Measurements from ENCODE around the gene CAMK2D. TPM values are rescaled to one million over a fixed set of nuclear protein-coding genes. Genes with fewer than 3 reads are reported as not detected.

The CAMK2D gene
- polyA plus RNA-seq, 3 donors: 10.4 to 30.6 (median 19.6) TPM

GRCh38 chr4:113790478-113790877, 28.9 kb upstream of the CAMK2D start:
- Histone ChIP-seq H3K79me2 (ENCODE audit: insufficient read depth, low read length) (no peaks in the 10 kb centered on the region), H3K9ac (ENCODE audit: insufficient read depth, low read length, poor library complexity, severe bottlenecking) (no peak overlapping the region), H3K27me3 (ENCODE audit: control insufficient read depth in 2 of 2, insufficient read depth in 2 of 2, low read length in 2 of 2) (no peaks in the 10 kb centered on the region), H2AFZ (ENCODE audit: insufficient read depth, low read depth, low read length, poor library complexity, severe bottlenecking) (no peak overlapping the region), H3K36me3 (replicated peaks in 1 of 2; ENCODE audit: control insufficient read depth in 1 of 2, insufficient read depth in 2 of 2, low read length in 2 of 2) (no peaks in the 10 kb centered on the region), H3K9me3 (replicated peaks in 1 of 2; ENCODE audit: control insufficient read depth in 1 of 2, insufficient read depth in 1 of 2, low read length in 2 of 2) (peaks cover 0 to 14% of the 10 kb centered on the region in 2 donors), H3K27ac (ENCODE audit: low read depth in 1 of 2, low read length in 2 of 2) (peak overlapping the region; percentile 32 to 82), H3K4me2 (replicated peaks; ENCODE audit: extremely low read depth, low read length, poor library complexity, severe bottlenecking) (peak overlapping the region; percentile 60), H4K20me1 (ENCODE audit: insufficient read depth, low read length) (no peaks in the 10 kb centered on the region), H3K4me1 (ENCODE audit: control insufficient read depth in 1 of 2, insufficient read depth in 2 of 2, low read length in 2 of 2) (peaks cover 56 to 61% of the 10 kb centered on the region in 2 donors), H3K4me3 (replicated peaks in 1 of 3; ENCODE audit: low read depth in 2 of 3, low read length in 3 of 3) (peak overlapping the region in 1 of 3 experiments; percentile 54)
- TF ChIP-seq CTCF (IDR thresholded peaks at IDR 0.05): no peak
- no peak overlapping the region for H3K4me3 Mint-ChIP-seq
- peak; percentile 77 to 94 (median 91) for DNase-seq
- peaks cover 9 to 13% of the 10 kb centered on the region in 2 donors for H3K36me3 Mint-ChIP-seq
- peaks cover 18% of the 10 kb centered on the region for H3K4me1 Mint-ChIP-seq
- H3K9me3 Mint-ChIP-seq: peaks cover 10 to 27% (median 23%) of the 10 kb centered on the region in 7 donors
- H3K27ac Mint-ChIP-seq: no peak overlapping the region
- intact Hi-C loops (cut with micrococcal nuclease): no loop called here
- no CpG with 5 or more reads among the region's 1 CpG for WGBS (ENCODE audit: insufficient coverage)
- H3K27me3 Mint-ChIP-seq (ENCODE audit: low read depth in 3 of 3): no peaks in the 10 kb centered on the region

GRCh38 chr4:113788888-113789287, 27.4 kb upstream of the CAMK2D start:
- H3K9ac ChIP-seq (ENCODE audit: insufficient read depth, low read length, poor library complexity, severe bottlenecking): no peak overlapping the region
- H3K27ac ChIP-seq (ENCODE audit: low read depth in 1 of 2, low read length in 2 of 2): peak overlapping the region in 1 of 2 donors; percentile 82
- H3K27me3 ChIP-seq (ENCODE audit: control insufficient read depth in 2 of 2, insufficient read depth in 2 of 2, low read length in 2 of 2): no peaks in the 10 kb centered on the region
- no peak for TF ChIP-seq CTCF (IDR thresholded peaks at IDR 0.05)
- H3K4me1 ChIP-seq (ENCODE audit: control insufficient read depth in 1 of 2, insufficient read depth in 2 of 2, low read length in 2 of 2): peaks cover 71 to 76% of the 10 kb centered on the region in 2 donors
- DNase-seq: peak; percentile 21 to 63 (median 57)
- H4K20me1 ChIP-seq (ENCODE audit: insufficient read depth, low read length): no peaks in the 10 kb centered on the region
- Mint-ChIP-seq H3K27ac (no peak overlapping the region), H3K27me3 (ENCODE audit: low read depth in 3 of 3) (peaks cover 0 to under 1% (median 0%) of the 10 kb centered on the region in 3 donors), H3K4me3 (no peak overlapping the region), H3K4me1 (peaks cover 33% of the 10 kb centered on the region), H3K9me3 (peaks cover 9 to 24% (median 20%) of the 10 kb centered on the region in 7 donors), H3K36me3 (peaks cover 9 to 13% of the 10 kb centered on the region in 2 donors)
- H3K79me2 ChIP-seq (ENCODE audit: insufficient read depth, low read length): no peaks in the 10 kb centered on the region
- H2AFZ ChIP-seq (ENCODE audit: insufficient read depth, low read depth, low read length, poor library complexity, severe bottlenecking): no peak overlapping the region
- peak overlapping the region in 1 of 3 experiments; percentile 37 for H3K4me3 ChIP-seq (replicated peaks in 1 of 3; ENCODE audit: low read depth in 2 of 3, low read length in 3 of 3)
- H3K36me3 ChIP-seq (replicated peaks in 1 of 2; ENCODE audit: control insufficient read depth in 1 of 2, insufficient read depth in 2 of 2, low read length in 2 of 2): no peaks in the 10 kb centered on the region
- H3K4me2 ChIP-seq (replicated peaks; ENCODE audit: extremely low read depth, low read length, poor library complexity, severe bottlenecking): peak overlapping the region; percentile 49
- intact Hi-C loops (cut with micrococcal nuclease): no loop called here
- peaks cover 0 to 14% of the 10 kb centered on the region in 2 donors for H3K9me3 ChIP-seq (replicated peaks in 1 of 2; ENCODE audit: control insufficient read depth in 1 of 2, insufficient read depth in 1 of 2, low read length in 2 of 2)

Data from CD14-positive monocyte (primary cell).